H9 (cell line): ENCODE data around the gene NHLH1. TPM values are rescaled to one million over a fixed set of nuclear protein-coding genes. Genes with fewer than 3 reads are reported as not detected.

Experiments
- DNase-seq: peaks from one replicate; pipeline ENCODE4 v3.0.0-alpha.2; 2017
- H2AFZ ChIP-seq: one replicate; pipeline ENCODE4 v1.6.1; 2013; ENCODE audit warnings: mild to moderate bottlenecking, low read length, control low read depth, moderate library complexity
- H2AK5ac ChIP-seq: 2 replicates; pipeline ENCODE4 v1.6.1; 2013; ENCODE audit warnings: low read length, control low read depth, mixed read lengths; ENCODE audit not compliant: insufficient read length
- H2BK120ac ChIP-seq: one replicate; pipeline ENCODE4 v1.6.1; 2013; ENCODE audit warnings: low read depth, mild to moderate bottlenecking, low read length, control low read depth, inconsistent platforms; ENCODE audit not compliant: poor library complexity, severe bottlenecking
- H2BK12ac ChIP-seq: 2 replicates; pipeline ENCODE4 v1.6.1; 2013; ENCODE audit warnings: low read length, control low read depth, mixed read lengths, low read depth; ENCODE audit not compliant: insufficient read length
- H2BK15ac ChIP-seq: 2 replicates; pipeline ENCODE4 v1.6.1; 2013; ENCODE audit warnings: low read depth, low read length, control low read depth
- H2BK20ac ChIP-seq: one replicate; pipeline ENCODE4 v1.6.1; 2013; ENCODE audit warnings: low read depth, mild to moderate bottlenecking, low read length, control low read depth, inconsistent platforms; ENCODE audit not compliant: poor library complexity, severe bottlenecking
- H2BK5ac ChIP-seq: 2 replicates; pipeline ENCODE4 v1.6.1; 2013; ENCODE audit warnings: low read length, control low read depth, mixed read lengths; ENCODE audit not compliant: insufficient read length
- H3K14ac ChIP-seq: 2 replicates; pipeline ENCODE4 v1.6.1; 2013; ENCODE audit warnings: low read length, control low read depth; ENCODE audit not compliant: insufficient read depth
- H3K18ac ChIP-seq: 2 replicates; pipeline ENCODE4 v1.6.1; 2013; ENCODE audit warnings: low read depth, mild to moderate bottlenecking, mixed read lengths, low read length, control low read depth; ENCODE audit not compliant: insufficient read length
- H3K23ac ChIP-seq: 2 replicates; pipeline ENCODE4 v1.6.1; 2013; ENCODE audit warnings: low read length, control low read depth, mixed read lengths, low read depth; ENCODE audit not compliant: insufficient read length
- H3K23me2 ChIP-seq: 2 replicates; pipeline ENCODE4 v1.6.1; 2013; ENCODE audit warnings: low read depth, mild to moderate bottlenecking, mixed read lengths, low read length, control low read depth; ENCODE audit not compliant: insufficient read length, poor library complexity, severe bottlenecking
- H3K27ac ChIP-seq: 2 replicates; pipeline ENCODE4 v1.5.1; 2013; ENCODE audit warnings: low read length, control low read depth, mixed read lengths, low read depth; ENCODE audit not compliant: insufficient read length
- H3K27me3 ChIP-seq: 2 replicates; pipeline ENCODE4 v1.6.1; 2013; ENCODE audit warnings: low read length, control low read depth, inconsistent platforms; ENCODE audit not compliant: insufficient read depth
- H3K4ac ChIP-seq: 2 replicates; pipeline ENCODE4 v1.6.1; 2013; ENCODE audit warnings: low read depth, mild to moderate bottlenecking, control low read depth, inconsistent platforms, low read length, moderate library complexity
- H3K4me1 ChIP-seq: 2 replicates; pipeline ENCODE4 v1.6.1; 2013; ENCODE audit warnings: low read length, control low read depth, inconsistent platforms; ENCODE audit not compliant: insufficient read depth
- H3K4me2 ChIP-seq: 2 replicates; pipeline ENCODE4 v1.6.1; 2013; ENCODE audit warnings: low read length, control low read depth, mixed read lengths; ENCODE audit not compliant: insufficient read length, insufficient read depth
- H3K56ac ChIP-seq: 2 replicates; pipeline ENCODE4 v1.6.1; 2013; ENCODE audit warnings: low read depth, mild to moderate bottlenecking, mixed read lengths, low read length, control low read depth; ENCODE audit not compliant: insufficient read length
- H3K79me1 ChIP-seq: 2 replicates; pipeline ENCODE4 v1.6.1; 2013; ENCODE audit warnings: low read depth, mild to moderate bottlenecking, moderate library complexity, low read length, control low read depth, inconsistent platforms; ENCODE audit not compliant: insufficient read depth, poor library complexity, severe bottlenecking
- H3K79me2 ChIP-seq: 2 replicates; pipeline ENCODE4 v1.6.1; 2013; ENCODE audit warnings: low read length, control low read depth, inconsistent platforms; ENCODE audit not compliant: insufficient read depth
- H3K9ac ChIP-seq: 2 replicates; pipeline ENCODE4 v1.6.1; 2013; ENCODE audit warnings: low read length, control low read depth, mixed read lengths; ENCODE audit not compliant: insufficient read length; ENCODE audit errors: extremely low read depth
- H3K9me3 ChIP-seq: one replicate; pipeline ENCODE4 v1.6.1; 2013; ENCODE audit warnings: low read depth, low read length, inconsistent platforms; ENCODE audit not compliant: control insufficient read depth
- H3T11ph ChIP-seq: one replicate; pipeline ENCODE4 v1.6.1; 2013; ENCODE audit warnings: mild to moderate bottlenecking, low read length, control low read depth, inconsistent platforms
- H4K20me1 ChIP-seq: one replicate; pipeline ENCODE4 v1.6.1; 2013; ENCODE audit not compliant: control insufficient read depth, insufficient read length, insufficient read depth
- H4K5ac ChIP-seq: 2 replicates; pipeline ENCODE4 v1.6.1; 2013; ENCODE audit warnings: low read depth, mild to moderate bottlenecking, mixed read lengths, low read length, control low read depth; ENCODE audit not compliant: insufficient read length
- H4K8ac ChIP-seq: replicated peaks from 2 replicates; pipeline ENCODE4 v1.6.1; 2013; ENCODE audit warnings: low read length, control low read depth, mixed read lengths, low read depth; ENCODE audit not compliant: insufficient read length
- H4K91ac ChIP-seq: 2 replicates; pipeline ENCODE4 v1.6.1; 2013; ENCODE audit warnings: low read depth, mild to moderate bottlenecking, moderate library complexity, mixed read lengths, low read length, control low read depth; ENCODE audit not compliant: insufficient read length
- H3K27ac Mint-ChIP-seq, 3 experiments: 2 replicates in 2 of 3; 3 replicates in 1 of 3; pipeline ENCODE4 v1.8.0; 2020 to 2021; ENCODE audit warnings: mixed read lengths in 3 of 3, mild to moderate bottlenecking in 1 of 3, moderate library complexity in 1 of 3
- H3K27me3 Mint-ChIP-seq: 2 replicates; pipeline ENCODE4 v1.8.0; 2021; ENCODE audit warnings: low read depth, mild to moderate bottlenecking, moderate library complexity, mixed read lengths
- H3K36me3 Mint-ChIP-seq, 3 experiments: 2 replicates in 2 of 3; 3 replicates in 1 of 3; pipeline ENCODE4 v1.8.0; 2020 to 2021; ENCODE audit warnings: low read depth in 3 of 3, mixed read lengths in 3 of 3; ENCODE audit not compliant: insufficient read depth in 1 of 3
- H3K4me1 Mint-ChIP-seq, 2 experiments: 2 replicates each; pipeline ENCODE4 v1.8.0; 2020; ENCODE audit warnings: mixed read lengths in 2 of 2
- H3K4me3 Mint-ChIP-seq, 2 experiments: 2 replicates in 1 of 2; 3 replicates in 1 of 2; pipeline ENCODE4 v1.8.0; 2020 to 2021; ENCODE audit warnings: mild to moderate bottlenecking in 2 of 2, mixed read lengths in 2 of 2, moderate library complexity in 1 of 2
- H3K9me3 Mint-ChIP-seq, 2 experiments: 2 replicates in 1 of 2; 3 replicates in 1 of 2; pipeline ENCODE4 v1.8.0; 2020; ENCODE audit warnings: mild to moderate bottlenecking in 2 of 2, mixed read lengths in 2 of 2, moderate library complexity in 1 of 2
- CTCF ChIP-seq: fragments of 200-600 bp; sonication (generic); conservative IDR thresholded peaks from 3 replicates; pipeline ENCODE4 v1.8.0; 2021; ENCODE audit warnings: antibody characterized with exemption, mild to moderate bottlenecking
- WGBS: extraction: QIAGEN DNeasy Blood & Tissue Kit; methylation state at CpG from one replicate; pipeline ENCODE4 v1.1.7; 2013; ENCODE audit warnings: missing lambda C conversion rate, low lambda C conversion rate, mixed read lengths; ENCODE audit not compliant: insufficient read length; ENCODE audit errors: extremely low coverage; 5-methylcytosine and 5-hydroxymethylcytosine counted together
- total RNA-seq: library from RNA; stranded (reverse); gene quantifications from 2 replicates; pipeline ENCODE4 v1.2.1, GENCODE V29; 2021

Gene NHLH1
- total RNA-seq, 1 experiment from 2014 or later = 1.5 TPM

GRCh38 chr1:160420881-160421842 is 54.3 kb downstream of the NHLH1 start:
- H3K4ac ChIP-seq = no peak overlapping the region
- no CpG with 5 or more reads among the region's 7 CpGs for WGBS
- H3K4me3 Mint-ChIP-seq = no peak overlapping the region

More at GRCh38 chr1:160420881-160421842, 54.3 kb downstream of the NHLH1 start:
- no peak overlapping the region for H2BK12ac ChIP-seq
- no peak overlapping the region for H3T11ph ChIP-seq
- H4K20me1 ChIP-seq = no peaks in the 10 kb centered on the region
- H3K23me2 ChIP-seq = no peaks in the 10 kb centered on the region
- no peaks in the 10 kb centered on the region for H3K79me2 ChIP-seq
- H2BK20ac ChIP-seq = no peak overlapping the region
- H3K9me3 Mint-ChIP-seq = no peaks in the 10 kb centered on the region
- no peak overlapping the region for H2BK5ac ChIP-seq
- no peaks in the 10 kb centered on the region for H3K27me3 ChIP-seq
- no peaks in the 10 kb centered on the region for H3K27me3 Mint-ChIP-seq
- no peak overlapping the region for H3K4me2 ChIP-seq
- H3K36me3 Mint-ChIP-seq = peaks cover 43 to 92% (median 84%) of the 10 kb centered on the region in 3 experiments; a peak in 6 of 7 replicates
- no peak overlapping the region for H2AK5ac ChIP-seq
- H4K5ac ChIP-seq = no peak overlapping the region
- no peak overlapping the region for H3K23ac ChIP-seq
- H2BK15ac ChIP-seq = no peak overlapping the region
- H4K8ac ChIP-seq = no peak overlapping the region
- no peak for TF ChIP-seq CTCF
- H4K91ac ChIP-seq = no peak overlapping the region
- no peak overlapping the region for H2AFZ ChIP-seq
- H3K9me3 ChIP-seq = no peaks in the 10 kb centered on the region
- H3K9ac ChIP-seq = no peak overlapping the region
- no peak overlapping the region for H3K56ac ChIP-seq
- no peak for DNase-seq
- H3K27ac ChIP-seq = no peak overlapping the region
- no peaks in the 10 kb centered on the region for H3K79me1 ChIP-seq
- H2BK120ac ChIP-seq = no peak overlapping the region
- no peaks in the 10 kb centered on the region for H3K4me1 Mint-ChIP-seq
- H3K27ac Mint-ChIP-seq = peak overlapping the region in 1 of 3 experiments; percentile 37; a peak in 2 of 7 replicates
- no peak overlapping the region for H3K18ac ChIP-seq
- no peak overlapping the region for H3K14ac ChIP-seq
- no peaks in the 10 kb centered on the region for H3K4me1 ChIP-seq
